Heart left ventricle (tissue), 16 donors: ENCODE data around the gene SELENOO. TPM values are rescaled to one million over a fixed set of nuclear protein-coding genes. Genes with fewer than 3 reads are reported as not detected.
"Not testable (repeated sequence)": the region's sequence is repeated elsewhere in the genome, so short reads cannot be mapped to it uniquely, and the experiment has no call there.

Experiments
- ATAC-seq, 4 donors: fragments of 200-7000 bp; cut with Tn5 transposase; one replicate each; pipeline ENCODE4 v1.9.1; 2020 to 2022; ENCODE audit warnings: moderate library complexity in 4 of 4, mild to moderate bottlenecking in 3 of 4, moderate number of reproducible peaks in 1 of 4
- DNase-seq, 5 donors: peaks; one replicate each; pipeline ENCODE4 v3.0.0-alpha.2; 2020
- H3K27ac ChIP-seq, 12 donors: fragments of 200-600 bp; sonication (generic) in 4 of 12; one replicate each; pipeline versions ENCODE4 v1.5.0 to v1.8.0; 2016 to 2022; ENCODE audit warnings: mild to moderate bottlenecking in 2 of 12
- H3K27me3 ChIP-seq, 9 donors: fragments of 200-600 bp; sonication (generic) in 2 of 9; one replicate each; pipeline versions ENCODE4 v1.5.1 to v1.8.0; 2016 to 2022; ENCODE audit warnings: mild to moderate bottlenecking in 3 of 9
- H3K36me3 ChIP-seq, 9 donors: fragments of 200-600 bp; sonication (generic) in 2 of 9; one replicate each; pipeline versions ENCODE4 v1.5.0 to v1.8.0; 2018 to 2022; ENCODE audit warnings: mild to moderate bottlenecking in 2 of 9
- H3K4me1 ChIP-seq, 12 donors: fragments of 200-600 bp; sonication (generic) in 4 of 12; one replicate each; pipeline versions ENCODE4 v1.5.0 to v1.8.0; 2016 to 2022; ENCODE audit warnings: mild to moderate bottlenecking in 3 of 12
- H3K4me3 ChIP-seq, 12 donors: fragments of 200-600 bp; sonication (generic) in 4 of 12; one replicate each; pipeline versions ENCODE4 v1.5.0 to v1.8.0; 2017 to 2022; ENCODE audit warnings: mild to moderate bottlenecking in 9 of 12, moderate library complexity in 4 of 12
- H3K9me3 ChIP-seq, 12 donors: fragments of 200-600 bp; sonication (generic) in 4 of 12; one replicate each; pipeline versions ENCODE4 v1.5.0 to v1.8.0; 2016 to 2022; ENCODE audit warnings: mild to moderate bottlenecking in 1 of 12
- CTCF ChIP-seq, 12 donors: fragments of 200-600 bp; sonication (generic) in 4 of 12; IDR thresholded peaks; one replicate each; pipeline versions ENCODE4 v1.5.0 to v1.8.0; 2018 to 2022; ENCODE audit warnings: antibody characterized with exemption in 12 of 12, mild to moderate bottlenecking in 5 of 12
- POLR2A ChIP-seq, 2 donors: fragments of 450-650 bp; IDR thresholded peaks; one replicate each; pipeline ENCODE4 v1.6.1; 2017; ENCODE audit warnings: antibody characterized with exemption in 2 of 2, mild to moderate bottlenecking in 2 of 2, moderate library complexity in 2 of 2
- WGBS, 4 donors: extraction: QIAGEN DNeasy Blood & Tissue Kit in 2 of 4; methylation state at CpG; one replicate each; pipeline versions ENCODE4 v1.1.5 to v1.1.7; 2013 to 2018; 5-methylcytosine and 5-hydroxymethylcytosine counted together
- intact Hi-C, 10 donors: fragments of 100-400 bp; cut with DNase I; formaldehyde crosslinking; loops; one replicate each; pipeline versions ENCODE4 v1.11.1 to v1.14.2; 2022
- polyA plus RNA-seq, 2 donors: library from polyadenylated mRNA; stranded (reverse); fragments of 200-250 nt; gene quantifications; one replicate each; pipeline ENCODE4 v1.2.3, GENCODE V29; 2013
- total RNA-seq, 9 donors: library from RNA; depleted of rRNA in 2 of 9; stranded (reverse); fragments of >200 nt in 2 of 9; fragmentation: NEBNext Ultra II Directional in 3 of 9; extraction: Animal tissue kit (Norgen Biotek cat#: 25700) in 3 of 9; gene quantifications; one replicate each; pipeline versions ENCODE4 v1.1.0 to v1.2.4, GENCODE V29; 2016 to 2023
- donor health status: ischemic (EF 13 %, LVEDD 7.1; RV severe dilation, severe dysfunction).
- donor health status: healthy with polysubstance abuse.
- donor health status: DM: no; HTN: yes; CAD: no.
- donor health status: DM: no; HTN: no; CAD: no.
- donor health status: ischemic (EF 25% LVEDD 6.9; RV normal size, moderate dysfunction).
- donor health status: ischemic (EF 25% LVEDD 5.7; RV mildly dilated, moderate dysfunction).
- donor health status: healthy.
- donor health status: DM: yes; HTN: yes; CAD: no.
- donor health status: ischemic (EF 35%, LVEDD 5.7; RV mildly dilated, moderate dysfunction).
- donor health status: nonischemic (EF 11% LVEDD 7.7; RV severe dilation, severe dysfunction).
- donor health status: DM: yes; HTN: yes; CAD: no.
- donor health status: PGD.
- donor health status: ischemic (EF 29% LVEDD 5.4; RV normal size, mild dysfunction).
- donor health status: nonischemic (EF 23%, LVEDD 6.1; RV moderate dilation, normal function).

Gene SELENOO
- total and polyA plus RNA-seq, 11 donors = 10.4 to 23.8 (median 15.4) TPM

- peaks cover 10 to 33% (median 20%) of the 10 kb centered on the region in 9 donors for H3K27me3 ChIP-seq
- no peak overlapping the region for H3K4me3 ChIP-seq
- peaks cover 0 to 18% (median 0%) of the 10 kb centered on the region in 12 donors for H3K4me1 ChIP-seq
- TF ChIP-seq POLR2A (IDR thresholded peaks at IDR 0.05) (no peak), CTCF (IDR thresholded peaks at IDR 0.05) (no peak)
- intact Hi-C loops = no loop called here
- DNase-seq = peak in 1 of 5 donors; percentile 19
- no peak overlapping the region for H3K27ac ChIP-seq
- no peak for ATAC-seq
- no peaks in the 10 kb centered on the region for H3K36me3 ChIP-seq
- 33 to 43% (median 38%) methylated on average over 11 of the region's 11 CpGs for WGBS, 4 donors
- no peaks in the 10 kb centered on the region for H3K9me3 ChIP-seq
Measured at GRCh38 chr22:50167689-50168489, 32.9 kb upstream of the SELENOO start.

GRCh38 chr22:50168490-50169180 lies 32.2 kb upstream of the SELENOO start:
- Histone ChIP-seq H3K27me3 (peaks cover 10 to 37% (median 20%) of the 10 kb centered on the region in 9 donors), H3K4me1 (peaks cover 0 to 18% (median 0%) of the 10 kb centered on the region in 12 donors)
- H3K4me3 ChIP-seq, ATAC-seq, H3K27ac ChIP-seq, H3K36me3 ChIP-seq, H3K9me3 ChIP-seq, DNase-seq, intact Hi-C loops: not testable (repeated sequence)
- 37 to 53% (median 47%) methylated on average over 5 of the region's 5 CpGs for WGBS, 4 donors

GRCh38 chr22:50169181-50169759 lies 31.5 kb upstream of the SELENOO start:
- Histone ChIP-seq H3K4me3 (peak overlapping the region in 7 of 12 donors; percentile 43 to 60 (median 52)), H3K27ac (no peak overlapping the region), H3K27me3 (peaks cover 10 to 40% (median 20%) of the 10 kb centered on the region in 9 donors), H3K36me3 (no peaks in the 10 kb centered on the region), H3K4me1 (peaks cover 0 to 18% (median 0%) of the 10 kb centered on the region in 12 donors), H3K9me3 (no peaks in the 10 kb centered on the region)
- TF ChIP-seq CTCF (IDR thresholded peaks at IDR 0.05) (no peak), POLR2A (IDR thresholded peaks at IDR 0.05) (no peak)
- intact Hi-C loops = no loop called here
- DNase-seq = peak in 1 of 5 donors; percentile 25
- WGBS, 4 donors = 7 to 12% (median 10%) methylated on average over 34 to 36 of the region's 36 CpGs
- no peak for ATAC-seq

- DNase-seq (peak in 2 of 5 donors; percentile 28 to 67), ATAC-seq (peak in 1 of 4 donors; percentile 23)
- Histone ChIP-seq H3K4me1 (peaks cover 0 to 18% (median 0%) of the 10 kb centered on the region in 12 donors), H3K27me3 (peaks cover 10 to 40% (median 20%) of the 10 kb centered on the region in 9 donors), H3K9me3 (no peaks in the 10 kb centered on the region), H3K36me3 (no peaks in the 10 kb centered on the region), H3K4me3 (peak overlapping the region in 9 of 12 donors; percentile 30 to 60 (median 51)), H3K27ac (no peak overlapping the region)
- no peak for TF ChIP-seq POLR2A (IDR thresholded peaks at IDR 0.05)
- intact Hi-C loops = no loop called here
- WGBS, 4 donors = 2 to 3% (median 2%) methylated on average over 28 to 70 of the region's 70 CpGs
Measured at GRCh38 chr22:50169774-50170341, 31.0 kb upstream of the SELENOO start.
